ENCODE data around the gene RPL13A. TPM values are rescaled to one million over a fixed set of nuclear protein-coding genes. Genes with fewer than 3 reads are reported as not detected.

Gene RPL13A
- total RNA-seq, 1 experiment from 2014 or later: 3,286 TPM

DNA sequence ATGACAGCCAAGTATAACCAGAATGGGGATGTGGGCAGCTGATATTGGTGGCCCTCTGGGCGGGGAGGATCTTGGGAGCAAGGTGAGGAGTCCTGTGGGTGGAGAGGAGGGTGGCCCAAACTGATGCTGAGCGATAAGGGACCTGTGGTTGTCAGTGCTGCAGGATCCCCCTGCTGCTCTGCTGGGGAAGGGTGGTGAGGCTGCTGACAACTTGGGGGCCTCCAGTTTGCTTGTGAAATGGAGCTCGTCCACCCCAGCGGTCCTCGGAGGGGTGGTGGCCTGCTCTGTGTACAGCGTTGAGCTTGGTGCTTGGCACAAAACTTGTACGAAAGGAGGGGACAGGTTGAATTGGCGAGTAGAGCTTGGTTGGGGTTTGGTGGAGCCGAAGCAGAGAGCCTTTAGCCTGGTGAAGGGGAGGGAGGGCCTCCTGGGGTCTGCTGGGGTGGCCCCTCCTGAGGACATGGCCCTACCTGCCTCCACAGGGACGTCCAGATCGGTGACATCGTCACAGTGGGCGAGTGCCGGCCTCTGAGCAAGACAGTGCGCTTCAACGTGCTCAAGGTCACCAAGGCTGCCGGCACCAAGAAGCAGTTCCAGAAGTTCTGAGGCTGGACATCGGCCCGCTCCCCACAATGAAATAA, 11.7 kb downstream of the RPL13A start:
- no peak overlapping the region for H2BK12ac ChIP-seq (ENCODE audit: insufficient read length, low read depth, low read length)
- WGBS (ENCODE audit: extremely low coverage, insufficient read length, low lambda C conversion rate): no CpG with 5 or more reads among the region's 19 CpGs
- H3K23me2 ChIP-seq (ENCODE audit: insufficient read length, low read depth, low read length, poor library complexity, severe bottlenecking): peaks cover 6% of the 10 kb centered on the region
- peak overlapping the region; percentile 16 to 96 (median 57); a peak in 4 of 7 replicates for H3K27ac Mint-ChIP-seq
- H3K14ac ChIP-seq (ENCODE audit: insufficient read depth, low read length): no peak overlapping the region
- H3K18ac ChIP-seq (ENCODE audit: insufficient read length, low read depth, low read length): no peak overlapping the region
- H3K4me2 ChIP-seq (ENCODE audit: insufficient read depth, insufficient read length, low read length): peak overlapping the region; percentile 5
- no peaks in the 10 kb centered on the region; the same call in none of the 2 replicates for H3K4me1 ChIP-seq (ENCODE audit: insufficient read depth, low read length)
- no peaks in the 10 kb centered on the region for H4K20me1 ChIP-seq (ENCODE audit: control insufficient read depth, insufficient read depth, insufficient read length)
- peaks cover 4% of the 10 kb centered on the region; the same call in 1 of the 2 replicates for H3K79me2 ChIP-seq (ENCODE audit: insufficient read depth, low read length)
- H3K27ac ChIP-seq (ENCODE audit: insufficient read length, low read depth, low read length): no peak overlapping the region
- no peaks in the 10 kb centered on the region for H3K27me3 Mint-ChIP-seq (ENCODE audit: low read depth)
- peak overlapping the region; percentile 94 for H3K4me3 Mint-ChIP-seq
- H2BK120ac ChIP-seq (ENCODE audit: low read depth, low read length, poor library complexity, severe bottlenecking): no peak overlapping the region
- peaks cover 10% of the 10 kb centered on the region for H3K79me1 ChIP-seq (ENCODE audit: insufficient read depth, low read depth, low read length, poor library complexity, severe bottlenecking)
- TF ChIP-seq, protein P1, sequence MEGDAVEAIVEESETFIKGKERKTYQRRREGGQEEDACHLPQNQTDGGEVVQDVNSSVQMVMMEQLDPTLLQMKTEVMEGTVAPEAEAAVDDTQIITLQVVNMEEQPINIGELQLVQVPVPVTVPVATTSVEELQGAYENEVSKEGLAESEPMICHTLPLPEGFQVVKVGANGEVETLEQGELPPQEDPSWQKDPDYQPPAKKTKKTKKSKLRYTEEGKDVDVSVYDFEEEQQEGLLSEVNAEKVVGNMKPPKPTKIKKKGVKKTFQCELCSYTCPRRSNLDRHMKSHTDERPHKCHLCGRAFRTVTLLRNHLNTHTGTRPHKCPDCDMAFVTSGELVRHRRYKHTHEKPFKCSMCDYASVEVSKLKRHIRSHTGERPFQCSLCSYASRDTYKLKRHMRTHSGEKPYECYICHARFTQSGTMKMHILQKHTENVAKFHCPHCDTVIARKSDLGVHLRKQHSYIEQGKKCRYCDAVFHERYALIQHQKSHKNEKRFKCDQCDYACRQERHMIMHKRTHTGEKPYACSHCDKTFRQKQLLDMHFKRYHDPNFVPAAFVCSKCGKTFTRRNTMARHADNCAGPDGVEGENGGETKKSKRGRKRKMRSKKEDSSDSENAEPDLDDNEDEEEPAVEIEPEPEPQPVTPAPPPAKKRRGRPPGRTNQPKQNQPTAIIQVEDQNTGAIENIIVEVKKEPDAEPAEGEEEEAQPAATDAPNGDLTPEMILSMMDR (conservative IDR thresholded peaks at IDR 0.05): no peak
- no peak overlapping the region for H4K8ac ChIP-seq (replicated peaks; ENCODE audit: insufficient read length, low read depth, low read length)
- no peak overlapping the region for H3K23ac ChIP-seq (ENCODE audit: insufficient read length, low read depth, low read length)
- peaks cover 0 to 3% of the 10 kb centered on the region in 2 experiments; a peak in 1 of 5 replicates for H3K9me3 Mint-ChIP-seq
- peaks cover 35 to 40% (median 36%) of the 10 kb centered on the region in 3 experiments for H3K36me3 Mint-ChIP-seq (ENCODE audit: insufficient read depth in 1 of 3, low read depth in 3 of 3)
- no peak overlapping the region for H4K5ac ChIP-seq (ENCODE audit: insufficient read length, low read depth, low read length)
- no peak overlapping the region for H3K4ac ChIP-seq (ENCODE audit: low read depth, low read length)
- no peak overlapping the region for H3K56ac ChIP-seq (ENCODE audit: insufficient read length, low read depth, low read length)
- H2AK5ac ChIP-seq (ENCODE audit: insufficient read length, low read length): no peak overlapping the region
- no peak for DNase-seq
- H4K91ac ChIP-seq (ENCODE audit: insufficient read length, low read depth, low read length): no peak overlapping the region
- H2BK15ac ChIP-seq (ENCODE audit: low read depth, low read length): no peak overlapping the region
- peaks cover 28 to 39% of the 10 kb centered on the region in 2 experiments for H3K4me1 Mint-ChIP-seq
- H3T11ph ChIP-seq (ENCODE audit: low read length): no peak overlapping the region
- H3K9me3 ChIP-seq (ENCODE audit: control insufficient read depth, low read depth, low read length): no peaks in the 10 kb centered on the region
- H3K27me3 ChIP-seq (ENCODE audit: insufficient read depth, low read length): no peaks in the 10 kb centered on the region
- H3K9ac ChIP-seq (ENCODE audit: extremely low read depth, insufficient read length, low read length): no peak overlapping the region
- no peak overlapping the region for H2AFZ ChIP-seq (ENCODE audit: low read length)
- H2BK5ac ChIP-seq (ENCODE audit: insufficient read length, low read length): no peak overlapping the region
- no peak overlapping the region for H2BK20ac ChIP-seq (ENCODE audit: low read depth, low read length, poor library complexity, severe bottlenecking)

All from H9 (cell line).